Sigmoid colon (tissue), 3 donors: ENCODE data around the gene ATF6B.

ENCODE experiments used
- CTCF ChIP-seq, 4 experiments: fragments of 450-650 bp in 3 of 4; fragments of 200-600 bp in 1 of 4; IDR thresholded peaks; one replicate each; pipeline ENCODE4 v1.5.1; 2016 to 2019; ENCODE audit warnings: antibody characterized with exemption in 4 of 4, mild to moderate bottlenecking in 3 of 4, moderate library complexity in 2 of 4
- POLR2A ChIP-seq, 2 donors: fragments of 450-650 bp; IDR thresholded peaks; one replicate each; pipeline ENCODE4 v1.6.1; 2016; ENCODE audit warnings: antibody characterized with exemption in 2 of 2, mild to moderate bottlenecking in 2 of 2, moderate library complexity in 2 of 2

DNA sequence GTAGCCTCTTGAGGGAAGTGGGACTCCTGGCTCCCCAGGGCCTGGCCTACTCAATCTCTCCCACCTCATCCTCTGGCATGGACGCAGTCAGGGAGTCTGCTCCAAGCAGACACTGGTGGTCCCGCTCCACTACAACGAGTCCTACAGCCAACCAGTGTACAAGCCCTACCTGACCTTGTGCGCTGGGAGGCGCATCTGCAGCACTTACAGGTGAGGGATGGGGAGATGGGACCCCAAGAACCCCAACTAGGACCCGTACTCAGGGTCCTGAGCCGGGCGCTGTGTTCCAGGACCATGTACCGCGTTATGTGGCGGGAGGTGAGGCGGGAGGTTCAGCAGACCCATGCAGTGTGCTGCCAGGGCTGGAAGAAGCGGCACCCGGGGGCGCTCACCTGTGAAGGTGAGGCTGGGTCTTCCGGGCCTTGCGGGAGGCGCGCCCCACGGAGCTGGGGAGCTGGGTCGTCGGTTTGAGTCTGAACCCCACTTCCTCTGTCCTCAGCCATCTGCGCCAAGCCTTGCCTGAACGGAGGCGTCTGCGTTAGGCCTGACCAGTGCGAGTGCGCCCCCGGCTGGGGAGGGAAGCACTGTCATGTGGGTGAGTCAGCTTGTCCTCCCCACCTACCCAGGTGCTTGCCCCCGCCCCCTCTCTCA lies 38.5 kb upstream of the ATF6B start:
- TF ChIP-seq POLR2A (IDR thresholded peaks at IDR 0.05): no peak
- TF ChIP-seq CTCF (IDR thresholded peaks at IDR 0.05): no peak
